ENCODE results near the gene TRPM3.

DNA sequence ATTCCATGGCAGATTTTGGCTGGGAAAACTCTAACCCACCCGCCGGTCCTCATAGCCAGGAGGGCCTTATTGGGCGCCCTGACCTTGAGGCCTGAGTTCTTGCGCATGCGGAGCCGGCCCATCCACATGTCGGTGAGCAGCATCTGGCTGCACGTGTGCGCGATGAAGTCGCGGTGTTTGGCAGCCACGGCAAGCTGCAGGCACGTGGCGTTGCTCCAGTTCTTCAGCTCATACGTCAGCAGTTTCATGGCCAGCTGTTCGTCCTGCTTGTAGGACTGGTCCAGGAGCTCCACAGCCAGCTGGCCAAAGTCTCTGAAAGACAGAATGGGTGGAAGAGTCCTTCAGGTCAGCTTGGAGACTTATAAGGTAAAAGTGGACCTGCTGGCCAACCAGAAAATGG lies 502.6 kb downstream of the TRPM3 start:
- TF ChIP-seq, protein P1, sequence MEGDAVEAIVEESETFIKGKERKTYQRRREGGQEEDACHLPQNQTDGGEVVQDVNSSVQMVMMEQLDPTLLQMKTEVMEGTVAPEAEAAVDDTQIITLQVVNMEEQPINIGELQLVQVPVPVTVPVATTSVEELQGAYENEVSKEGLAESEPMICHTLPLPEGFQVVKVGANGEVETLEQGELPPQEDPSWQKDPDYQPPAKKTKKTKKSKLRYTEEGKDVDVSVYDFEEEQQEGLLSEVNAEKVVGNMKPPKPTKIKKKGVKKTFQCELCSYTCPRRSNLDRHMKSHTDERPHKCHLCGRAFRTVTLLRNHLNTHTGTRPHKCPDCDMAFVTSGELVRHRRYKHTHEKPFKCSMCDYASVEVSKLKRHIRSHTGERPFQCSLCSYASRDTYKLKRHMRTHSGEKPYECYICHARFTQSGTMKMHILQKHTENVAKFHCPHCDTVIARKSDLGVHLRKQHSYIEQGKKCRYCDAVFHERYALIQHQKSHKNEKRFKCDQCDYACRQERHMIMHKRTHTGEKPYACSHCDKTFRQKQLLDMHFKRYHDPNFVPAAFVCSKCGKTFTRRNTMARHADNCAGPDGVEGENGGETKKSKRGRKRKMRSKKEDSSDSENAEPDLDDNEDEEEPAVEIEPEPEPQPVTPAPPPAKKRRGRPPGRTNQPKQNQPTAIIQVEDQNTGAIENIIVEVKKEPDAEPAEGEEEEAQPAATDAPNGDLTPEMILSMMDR (tag by site-specific recombination; IDR thresholded peaks at IDR 0.05): no peak
- no peak for TF ChIP-seq ZNF510 (tag by site-specific recombination; IDR thresholded peaks at IDR 0.05; ENCODE audit: insufficient replicate concordance)
- TF ChIP-seq ZBTB8A (tag by site-specific recombination; IDR thresholded peaks at IDR 0.05): no peak
- TF ChIP-seq, protein P2, sequence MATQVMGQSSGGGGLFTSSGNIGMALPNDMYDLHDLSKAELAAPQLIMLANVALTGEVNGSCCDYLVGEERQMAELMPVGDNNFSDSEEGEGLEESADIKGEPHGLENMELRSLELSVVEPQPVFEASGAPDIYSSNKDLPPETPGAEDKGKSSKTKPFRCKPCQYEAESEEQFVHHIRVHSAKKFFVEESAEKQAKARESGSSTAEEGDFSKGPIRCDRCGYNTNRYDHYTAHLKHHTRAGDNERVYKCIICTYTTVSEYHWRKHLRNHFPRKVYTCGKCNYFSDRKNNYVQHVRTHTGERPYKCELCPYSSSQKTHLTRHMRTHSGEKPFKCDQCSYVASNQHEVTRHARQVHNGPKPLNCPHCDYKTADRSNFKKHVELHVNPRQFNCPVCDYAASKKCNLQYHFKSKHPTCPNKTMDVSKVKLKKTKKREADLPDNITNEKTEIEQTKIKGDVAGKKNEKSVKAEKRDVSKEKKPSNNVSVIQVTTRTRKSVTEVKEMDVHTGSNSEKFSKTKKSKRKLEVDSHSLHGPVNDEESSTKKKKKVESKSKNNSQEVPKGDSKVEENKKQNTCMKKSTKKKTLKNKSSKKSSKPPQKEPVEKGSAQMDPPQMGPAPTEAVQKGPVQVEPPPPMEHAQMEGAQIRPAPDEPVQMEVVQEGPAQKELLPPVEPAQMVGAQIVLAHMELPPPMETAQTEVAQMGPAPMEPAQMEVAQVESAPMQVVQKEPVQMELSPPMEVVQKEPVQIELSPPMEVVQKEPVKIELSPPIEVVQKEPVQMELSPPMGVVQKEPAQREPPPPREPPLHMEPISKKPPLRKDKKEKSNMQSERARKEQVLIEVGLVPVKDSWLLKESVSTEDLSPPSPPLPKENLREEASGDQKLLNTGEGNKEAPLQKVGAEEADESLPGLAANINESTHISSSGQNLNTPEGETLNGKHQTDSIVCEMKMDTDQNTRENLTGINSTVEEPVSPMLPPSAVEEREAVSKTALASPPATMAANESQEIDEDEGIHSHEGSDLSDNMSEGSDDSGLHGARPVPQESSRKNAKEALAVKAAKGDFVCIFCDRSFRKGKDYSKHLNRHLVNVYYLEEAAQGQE (tag by site-specific recombination; IDR thresholded peaks at IDR 0.05): no peak
- no peak for TF ChIP-seq ZNF423 (tag by site-specific recombination; IDR thresholded peaks at IDR 0.05)
- TF ChIP-seq SETDB1 (IDR thresholded peaks at IDR 0.05; ENCODE audit: insufficient read length, low read length): no peak
- TF ChIP-seq ZNF175 (tag by site-specific recombination; IDR thresholded peaks at IDR 0.05): no peak
- TF ChIP-seq, protein P3, sequence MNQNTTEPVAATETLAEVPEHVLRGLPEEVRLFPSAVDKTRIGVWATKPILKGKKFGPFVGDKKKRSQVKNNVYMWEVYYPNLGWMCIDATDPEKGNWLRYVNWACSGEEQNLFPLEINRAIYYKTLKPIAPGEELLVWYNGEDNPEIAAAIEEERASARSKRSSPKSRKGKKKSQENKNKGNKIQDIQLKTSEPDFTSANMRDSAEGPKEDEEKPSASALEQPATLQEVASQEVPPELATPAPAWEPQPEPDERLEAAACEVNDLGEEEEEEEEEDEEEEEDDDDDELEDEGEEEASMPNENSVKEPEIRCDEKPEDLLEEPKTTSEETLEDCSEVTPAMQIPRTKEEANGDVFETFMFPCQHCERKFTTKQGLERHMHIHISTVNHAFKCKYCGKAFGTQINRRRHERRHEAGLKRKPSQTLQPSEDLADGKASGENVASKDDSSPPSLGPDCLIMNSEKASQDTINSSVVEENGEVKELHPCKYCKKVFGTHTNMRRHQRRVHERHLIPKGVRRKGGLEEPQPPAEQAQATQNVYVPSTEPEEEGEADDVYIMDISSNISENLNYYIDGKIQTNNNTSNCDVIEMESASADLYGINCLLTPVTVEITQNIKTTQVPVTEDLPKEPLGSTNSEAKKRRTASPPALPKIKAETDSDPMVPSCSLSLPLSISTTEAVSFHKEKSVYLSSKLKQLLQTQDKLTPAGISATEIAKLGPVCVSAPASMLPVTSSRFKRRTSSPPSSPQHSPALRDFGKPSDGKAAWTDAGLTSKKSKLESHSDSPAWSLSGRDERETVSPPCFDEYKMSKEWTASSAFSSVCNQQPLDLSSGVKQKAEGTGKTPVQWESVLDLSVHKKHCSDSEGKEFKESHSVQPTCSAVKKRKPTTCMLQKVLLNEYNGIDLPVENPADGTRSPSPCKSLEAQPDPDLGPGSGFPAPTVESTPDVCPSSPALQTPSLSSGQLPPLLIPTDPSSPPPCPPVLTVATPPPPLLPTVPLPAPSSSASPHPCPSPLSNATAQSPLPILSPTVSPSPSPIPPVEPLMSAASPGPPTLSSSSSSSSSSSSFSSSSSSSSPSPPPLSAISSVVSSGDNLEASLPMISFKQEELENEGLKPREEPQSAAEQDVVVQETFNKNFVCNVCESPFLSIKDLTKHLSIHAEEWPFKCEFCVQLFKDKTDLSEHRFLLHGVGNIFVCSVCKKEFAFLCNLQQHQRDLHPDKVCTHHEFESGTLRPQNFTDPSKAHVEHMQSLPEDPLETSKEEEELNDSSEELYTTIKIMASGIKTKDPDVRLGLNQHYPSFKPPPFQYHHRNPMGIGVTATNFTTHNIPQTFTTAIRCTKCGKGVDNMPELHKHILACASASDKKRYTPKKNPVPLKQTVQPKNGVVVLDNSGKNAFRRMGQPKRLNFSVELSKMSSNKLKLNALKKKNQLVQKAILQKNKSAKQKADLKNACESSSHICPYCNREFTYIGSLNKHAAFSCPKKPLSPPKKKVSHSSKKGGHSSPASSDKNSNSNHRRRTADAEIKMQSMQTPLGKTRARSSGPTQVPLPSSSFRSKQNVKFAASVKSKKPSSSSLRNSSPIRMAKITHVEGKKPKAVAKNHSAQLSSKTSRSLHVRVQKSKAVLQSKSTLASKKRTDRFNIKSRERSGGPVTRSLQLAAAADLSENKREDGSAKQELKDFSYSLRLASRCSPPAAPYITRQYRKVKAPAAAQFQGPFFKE (tag by site-specific recombination; IDR thresholded peaks at IDR 0.05; ENCODE audit: borderline replicate concordance): no peak
